Kidney (tissue), 14 donors: ENCODE measurements around the gene HAL. TPM values are rescaled to one million over a fixed set of nuclear protein-coding genes. Genes with fewer than 3 reads are reported as not detected.

Experiments
- DNase-seq, 5 donors: peaks; one replicate each; pipeline ENCODE4 v3.0.0-alpha.2; 2013 to 2020
- FAIRE-seq: peaks from 2 replicates; lab custom pipeline; 2012; peaks lifted over from hg19 to GRCh38; lab: Jason Lieb, UNC
- H3K27ac ChIP-seq, 2 donors: one replicate each; pipeline ENCODE4 v1.7.0; 2013; ENCODE audit warnings: low read depth in 2 of 2, low read length in 2 of 2, inconsistent platforms in 1 of 2
- H3K27me3 ChIP-seq: one replicate; pipeline ENCODE4 v1.7.1; 2013; ENCODE audit warnings: low read length, inconsistent platforms; ENCODE audit not compliant: control insufficient read depth, insufficient read depth
- H3K36me3 ChIP-seq, 3 donors: one replicate each; pipeline versions ENCODE4 v1.7.0 to v1.7.1; 2013; ENCODE audit warnings: low read length in 3 of 3, control low read depth in 1 of 3, inconsistent platforms in 1 of 3; ENCODE audit not compliant: insufficient read depth in 3 of 3, control insufficient read depth in 2 of 3
- H3K4me1 ChIP-seq, 3 donors: one replicate each; pipeline versions ENCODE4 v1.7.0 to v1.7.1; 2013; ENCODE audit warnings: low read length in 3 of 3, inconsistent platforms in 1 of 3, low read depth in 1 of 3; ENCODE audit not compliant: control insufficient read depth in 2 of 3, insufficient read depth in 2 of 3
- H3K4me3 ChIP-seq, 3 donors: one replicate each; pipeline versions ENCODE4 v1.7.0 to v1.8.1; 2013; ENCODE audit warnings: low read length in 3 of 3, control low read depth in 1 of 3, inconsistent platforms in 1 of 3
- H3K9ac ChIP-seq, 3 donors: one replicate each; pipeline versions ENCODE4 v1.7.0 to v1.7.1; 2013; ENCODE audit warnings: low read length in 3 of 3, control low read depth in 1 of 3, inconsistent platforms in 1 of 3
- H3K9me3 ChIP-seq, 3 donors: one replicate each; pipeline versions ENCODE4 v1.7.0 to v1.7.1; 2013; ENCODE audit warnings: low read length in 3 of 3, control low read depth in 1 of 3, inconsistent platforms in 1 of 3; ENCODE audit not compliant: control insufficient read depth in 2 of 3, insufficient read depth in 1 of 3
- intact Hi-C: fragments of 100-400 bp; cut with DNase I; formaldehyde crosslinking; loops from one replicate; pipeline ENCODE4 v1.11.1; 2022
- polyA plus RNA-seq: library from polyadenylated mRNA; stranded (reverse); fragments of 350-450 nt; fragmentation: Illumina TruSeq; extraction: RNeasy Lipid Tissue Mini Kit (QIAGEN cat#74804); gene quantifications from one replicate; pipeline ENCODE4 v1.2.3, GENCODE V29; 2014; ENCODE audit warnings: low read depth, low replicate concordance; ENCODE audit not compliant: insufficient read depth
- total RNA-seq: library from RNA; stranded (reverse); fragmentation: NEBNext Ultra II Directional; extraction: Animal tissue kit (Norgen Biotek cat#: 25700); gene quantifications from one replicate; pipeline ENCODE4 v1.2.1, GENCODE V29; 2021
- TF ChIP-seq, protein P1 (sequence below): IDR thresholded peaks from 3 replicates; pipeline ENCODE4 v1.5.1; 2012; ENCODE audit warnings: mild to moderate bottlenecking, moderate library complexity, borderline replicate concordance; ENCODE audit not compliant: insufficient read depth; ENCODE audit errors: extremely low read depth
- donor health status: control.
- donor health status: control.
- donor health status: control.
- donor health status: control.
- donor health status: control.
- donor health status: DM: yes; HTN: yes; CAD: no.
- donor health status: Normal renal cell carcinoma (clear cell type).

HAL gene
- total and polyA plus RNA-seq, 2 donors from 2014 or later = 0.88 TPM; not detected in 1

- Histone ChIP-seq H3K9ac (no peak overlapping the region), H3K27ac (peak overlapping the region in 1 of 2 donors; percentile 23), H3K27me3 (no peaks in the 10 kb centered on the region), H3K4me1 (peaks cover 0 to 11% (median 0%) of the 10 kb centered on the region in 3 donors), H3K36me3 (no peaks in the 10 kb centered on the region), H3K4me3 (no peak overlapping the region), H3K9me3 (no peaks in the 10 kb centered on the region)
- TF ChIP-seq, protein P1, sequence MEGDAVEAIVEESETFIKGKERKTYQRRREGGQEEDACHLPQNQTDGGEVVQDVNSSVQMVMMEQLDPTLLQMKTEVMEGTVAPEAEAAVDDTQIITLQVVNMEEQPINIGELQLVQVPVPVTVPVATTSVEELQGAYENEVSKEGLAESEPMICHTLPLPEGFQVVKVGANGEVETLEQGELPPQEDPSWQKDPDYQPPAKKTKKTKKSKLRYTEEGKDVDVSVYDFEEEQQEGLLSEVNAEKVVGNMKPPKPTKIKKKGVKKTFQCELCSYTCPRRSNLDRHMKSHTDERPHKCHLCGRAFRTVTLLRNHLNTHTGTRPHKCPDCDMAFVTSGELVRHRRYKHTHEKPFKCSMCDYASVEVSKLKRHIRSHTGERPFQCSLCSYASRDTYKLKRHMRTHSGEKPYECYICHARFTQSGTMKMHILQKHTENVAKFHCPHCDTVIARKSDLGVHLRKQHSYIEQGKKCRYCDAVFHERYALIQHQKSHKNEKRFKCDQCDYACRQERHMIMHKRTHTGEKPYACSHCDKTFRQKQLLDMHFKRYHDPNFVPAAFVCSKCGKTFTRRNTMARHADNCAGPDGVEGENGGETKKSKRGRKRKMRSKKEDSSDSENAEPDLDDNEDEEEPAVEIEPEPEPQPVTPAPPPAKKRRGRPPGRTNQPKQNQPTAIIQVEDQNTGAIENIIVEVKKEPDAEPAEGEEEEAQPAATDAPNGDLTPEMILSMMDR = no peak
- FAIRE-seq (no peak), DNase-seq (peak in 1 of 5 donors; percentile 31)
- intact Hi-C loops = no loop called here
Measured at GRCh38 chr12:96044017-96044942, 48.1 kb upstream of the HAL start.

- FAIRE-seq = no peak
- Histone ChIP-seq H3K27me3 (no peaks in the 10 kb centered on the region), H3K4me3 (no peak overlapping the region), H3K9ac (no peak overlapping the region), H3K27ac (no peak overlapping the region), H3K4me1 (no peaks in the 10 kb centered on the region), H3K9me3 (no peaks in the 10 kb centered on the region), H3K36me3 (no peaks in the 10 kb centered on the region)
- DNase-seq = no peak
- intact Hi-C loops = no loop called here
- TF ChIP-seq, protein P1 = no peak
Measured at GRCh38 chr12:96041181-96041580, 45.0 kb upstream of the HAL start.

- no peaks in the 10 kb centered on the region for H3K27me3 ChIP-seq
- intact Hi-C loops = no loop called here
- no peak for DNase-seq
- H3K27ac ChIP-seq = no peak overlapping the region
- H3K9ac ChIP-seq = no peak overlapping the region
- H3K9me3 ChIP-seq = no peaks in the 10 kb centered on the region
- FAIRE-seq = no peak
- no peaks in the 10 kb centered on the region for H3K4me1 ChIP-seq
- TF ChIP-seq, protein P1 = no peak
- H3K4me3 ChIP-seq = no peak overlapping the region
- H3K36me3 ChIP-seq = no peaks in the 10 kb centered on the region
Measured at GRCh38 chr12:96040305-96041133, 44.4 kb upstream of the HAL start.
